Endometrium (tissue), 2 donors: ENCODE measurements around the gene PLXDC2.

ENCODE experiments used
- FAIRE-seq: peaks from 2 replicates; lab custom pipeline; 2012; peaks lifted over from hg19 to GRCh38; lab: Jason Lieb, UNC
- donor health status: control.
- donor health status: control.

The PLXDC2 gene

GRCh38 chr10:19815731-19816410 is 361 bp upstream of the PLXDC2 start:
- no peak for FAIRE-seq

- no peak for FAIRE-seq
Measured at GRCh38 chr10:19817231-19817933, 1.1 kb downstream of the PLXDC2 start.

GRCh38 chr10:19818876-19819275 is 2.6 kb downstream of the PLXDC2 start:
- no peak for FAIRE-seq

GRCh38 chr10:19819419-19820033 is 3.3 kb downstream of the PLXDC2 start:
- FAIRE-seq: peak; percentile 98

GRCh38 chr10:19824381-19825342 is 8.4 kb downstream of the PLXDC2 start:
- FAIRE-seq: no peak

- FAIRE-seq: no peak
Measured at GRCh38 chr10:19825700-19826099, 9.5 kb downstream of the PLXDC2 start.

- FAIRE-seq: no peak
Measured at GRCh38 chr10:19826712-19827111, 10.5 kb downstream of the PLXDC2 start.

GRCh38 chr10:19828278-19829049 is 12.2 kb downstream of the PLXDC2 start:
- FAIRE-seq: peak; percentile 95

- no peak for FAIRE-seq
Measured at GRCh38 chr10:19832699-19833098, 16.5 kb downstream of the PLXDC2 start.

GRCh38 chr10:19833170-19833824 is 17.1 kb downstream of the PLXDC2 start:
- no peak for FAIRE-seq

GRCh38 chr10:19835952-19836351 is 19.7 kb downstream of the PLXDC2 start:
- FAIRE-seq: no peak

- no peak for FAIRE-seq
Measured at GRCh38 chr10:19839090-19839489, 22.9 kb downstream of the PLXDC2 start.

- no peak for FAIRE-seq
Measured at GRCh38 chr10:19839552-19839951, 23.3 kb downstream of the PLXDC2 start.

GRCh38 chr10:19840776-19841175 is 24.5 kb downstream of the PLXDC2 start:
- FAIRE-seq: no peak

GRCh38 chr10:19843487-19843886 is 27.3 kb downstream of the PLXDC2 start:
- peak; percentile 77 for FAIRE-seq

- no peak for FAIRE-seq
Measured at GRCh38 chr10:19845503-19846368, 29.5 kb downstream of the PLXDC2 start.

- FAIRE-seq: no peak
Measured at GRCh38 chr10:19847321-19847720, 31.1 kb downstream of the PLXDC2 start.

GRCh38 chr10:19848226-19848985 is 32.2 kb downstream of the PLXDC2 start:
- FAIRE-seq: no peak

GRCh38 chr10:19853831-19854230 is 37.6 kb downstream of the PLXDC2 start:
- FAIRE-seq: no peak
